GM23248 (cell line): ENCODE data around the gene TDRD15.
"Not testable (repeated sequence)": the region's sequence is repeated elsewhere in the genome, so short reads cannot be mapped to it uniquely, and the experiment has no call there.

Source experiments
- EZH2 ChIP-seq: fragments of 200-600 bp; sonication (generic); IDR thresholded peaks from 2 replicates; pipeline ENCODE4 v1.6.1; 2018; ENCODE audit warnings: antibody characterized with exemption, mild to moderate bottlenecking; ENCODE audit not compliant: insufficient read depth, poor library complexity, severe bottlenecking
- EZH2phosphoT487 ChIP-seq: fragments of 200-600 bp; sonication (generic); IDR thresholded peaks from 2 replicates; pipeline ENCODE4 v1.6.1; 2018; ENCODE audit warnings: antibody characterized with exemption, moderate library complexity, mild to moderate bottlenecking, low read depth; ENCODE audit not compliant: insufficient read depth

DNA sequence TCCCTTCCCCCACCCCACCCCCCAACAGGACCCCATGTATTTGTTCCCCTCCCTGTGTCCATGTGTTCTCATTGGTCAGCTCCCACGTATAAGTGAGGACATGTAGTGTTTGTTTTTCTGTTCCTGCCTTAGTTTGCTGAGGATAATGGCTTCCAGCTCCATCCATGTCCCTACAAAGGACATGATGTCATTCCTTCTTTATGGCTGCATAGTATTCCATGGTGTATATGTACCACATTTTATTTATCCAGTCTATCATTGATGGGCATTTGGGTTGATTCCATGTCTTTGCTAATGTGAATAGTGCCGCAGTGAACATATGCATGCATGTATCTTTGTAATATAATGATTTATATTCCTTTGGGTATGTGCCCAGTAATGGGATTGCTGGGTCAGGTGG lies 27.5 kb downstream of the TDRD15 start:
- TF ChIP-seq EZH2, EZH2phosphoT487: not testable (repeated sequence)
